Daoy (cell line): Measurements from ENCODE around the gene RRBP1. TPM values are rescaled to one million over a fixed set of nuclear protein-coding genes. Genes with fewer than 3 reads are reported as not detected.

Experiments used
- DNase-seq: peaks from one replicate; pipeline ENCODE4 v3.0.0-alpha.2; 2015; ENCODE audit warnings: low read depth
- total RNA-seq: library from RNA; depleted of rRNA; stranded (reverse); fragments of >200 nt; shearing (Covaris generic); gene quantifications from 2 replicates; pipeline ENCODE4 v1.2.3, GENCODE V29; 2014; rRNA removed

Gene RRBP1
- 93.3 and 116 TPM in 2 replicates for total RNA-seq

GRCh38 chr20:17682103-17682888, at the start of gene RRBP1:
TSS of gene RRBP1 (minus strand) at chr20:17682242. CDS start at chr20:17660507, 21,735 bp downstream.
- DNase-seq: peak; percentile 99

DNA sequence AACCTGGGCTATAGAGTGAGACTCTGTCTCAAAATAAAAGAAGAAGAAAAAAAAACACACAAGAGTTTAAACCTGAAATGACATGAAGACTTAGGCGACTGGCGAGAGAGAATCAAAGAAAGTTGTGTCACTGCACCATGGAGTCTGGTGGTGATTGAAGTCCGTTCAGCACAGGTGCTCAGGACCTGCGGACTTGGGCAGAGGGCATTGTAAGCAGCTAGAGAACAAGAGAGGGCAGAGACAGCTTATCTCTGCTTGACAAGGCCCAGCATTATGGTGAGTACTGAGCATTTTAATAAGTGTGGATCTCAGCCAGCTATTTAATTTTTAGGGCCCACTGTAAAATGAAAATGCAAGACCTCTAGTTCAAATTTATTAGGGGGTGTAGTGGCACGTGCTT, 49.2 kb upstream of the RRBP1 start:
- no peak for DNase-seq

GRCh38 chr20:17730071-17730470, 48.0 kb upstream of the RRBP1 start:
- no peak for DNase-seq

GRCh38 chr20:17728074-17728473, 46.0 kb upstream of the RRBP1 start:
- no peak for DNase-seq

GRCh38 chr20:17727351-17727750, 45.3 kb upstream of the RRBP1 start:
- no peak for DNase-seq

- DNase-seq: no peak
Measured at GRCh38 chr20:17726902-17727301, 44.9 kb upstream of the RRBP1 start.

GRCh38 chr20:17725094-17725835, 43.2 kb upstream of the RRBP1 start:
- DNase-seq: peak; percentile 10

GRCh38 chr20:17723301-17723691, 41.3 kb upstream of the RRBP1 start:
- no peak for DNase-seq

- no peak for DNase-seq
Measured at GRCh38 chr20:17722493-17723300, 40.7 kb upstream of the RRBP1 start.

- no peak for DNase-seq
Measured at GRCh38 chr20:17721802-17722486, 39.9 kb upstream of the RRBP1 start.

- DNase-seq: no peak
Measured at GRCh38 chr20:17720755-17721154, 38.7 kb upstream of the RRBP1 start.

- no peak for DNase-seq
Measured at GRCh38 chr20:17716331-17716730, 34.3 kb upstream of the RRBP1 start.

- DNase-seq: no peak
Measured at GRCh38 chr20:17715075-17715474, 33.0 kb upstream of the RRBP1 start.

- no peak for DNase-seq
Measured at GRCh38 chr20:17714597-17714996, 32.6 kb upstream of the RRBP1 start.

DNA sequence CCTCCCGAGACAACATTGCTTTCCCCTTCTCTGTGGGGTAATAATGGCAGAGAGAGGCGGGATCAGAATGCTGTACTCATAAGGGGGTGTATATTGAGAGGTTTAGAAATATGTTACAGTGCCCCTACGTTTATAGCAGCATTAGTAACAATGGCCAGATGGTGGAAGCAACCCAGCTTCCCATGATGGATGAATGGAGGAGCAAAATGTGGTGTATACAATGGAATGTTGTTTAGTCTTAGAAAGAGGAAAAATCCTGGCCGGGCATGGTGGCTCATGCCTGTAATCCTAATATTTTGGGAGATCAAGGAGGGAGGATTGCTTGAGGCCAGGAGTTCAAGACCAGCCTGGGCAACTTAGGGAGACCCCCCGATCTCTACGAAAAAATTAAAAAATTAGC, 30.7 kb upstream of the RRBP1 start:
- no peak for DNase-seq

DNA sequence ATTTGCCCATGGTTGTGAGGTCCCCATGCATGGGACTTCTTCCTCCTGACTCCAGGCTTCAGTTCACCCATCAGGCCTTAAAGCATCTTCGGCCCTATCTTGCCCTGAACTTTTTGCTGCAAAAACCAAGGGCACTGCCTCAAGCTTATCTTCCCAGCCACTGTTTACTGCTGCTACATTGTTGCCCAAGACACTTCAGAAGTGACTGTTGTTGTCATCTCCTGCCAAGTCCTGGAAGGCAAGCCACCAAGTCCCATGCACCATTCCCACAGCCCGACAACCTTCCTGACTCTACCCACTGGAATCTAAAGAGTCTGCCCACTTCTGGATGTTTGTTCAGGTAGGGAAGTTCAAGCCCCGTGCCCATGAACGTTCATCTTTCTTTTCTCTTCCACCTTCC, 30.2 kb upstream of the RRBP1 start:
- DNase-seq: no peak

DNA sequence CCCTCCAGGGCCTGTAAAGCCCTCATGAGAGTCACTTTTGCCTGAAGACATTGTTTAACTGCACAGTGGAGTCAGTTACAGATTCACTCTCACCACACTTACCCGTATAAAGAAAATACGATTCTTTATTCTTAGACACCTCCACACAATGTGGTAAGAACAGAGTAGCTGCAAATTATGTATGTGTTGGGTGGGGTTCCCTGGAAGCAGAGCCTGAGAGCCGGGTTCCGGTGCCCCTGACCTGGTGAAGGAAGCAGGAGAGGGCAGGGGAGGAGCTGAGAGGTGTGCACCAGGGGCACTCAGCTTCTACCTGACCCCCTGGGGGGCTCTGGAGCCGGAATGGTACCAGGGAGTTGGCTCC, 29.2 kb upstream of the RRBP1 start:
- DNase-seq: no peak

DNA sequence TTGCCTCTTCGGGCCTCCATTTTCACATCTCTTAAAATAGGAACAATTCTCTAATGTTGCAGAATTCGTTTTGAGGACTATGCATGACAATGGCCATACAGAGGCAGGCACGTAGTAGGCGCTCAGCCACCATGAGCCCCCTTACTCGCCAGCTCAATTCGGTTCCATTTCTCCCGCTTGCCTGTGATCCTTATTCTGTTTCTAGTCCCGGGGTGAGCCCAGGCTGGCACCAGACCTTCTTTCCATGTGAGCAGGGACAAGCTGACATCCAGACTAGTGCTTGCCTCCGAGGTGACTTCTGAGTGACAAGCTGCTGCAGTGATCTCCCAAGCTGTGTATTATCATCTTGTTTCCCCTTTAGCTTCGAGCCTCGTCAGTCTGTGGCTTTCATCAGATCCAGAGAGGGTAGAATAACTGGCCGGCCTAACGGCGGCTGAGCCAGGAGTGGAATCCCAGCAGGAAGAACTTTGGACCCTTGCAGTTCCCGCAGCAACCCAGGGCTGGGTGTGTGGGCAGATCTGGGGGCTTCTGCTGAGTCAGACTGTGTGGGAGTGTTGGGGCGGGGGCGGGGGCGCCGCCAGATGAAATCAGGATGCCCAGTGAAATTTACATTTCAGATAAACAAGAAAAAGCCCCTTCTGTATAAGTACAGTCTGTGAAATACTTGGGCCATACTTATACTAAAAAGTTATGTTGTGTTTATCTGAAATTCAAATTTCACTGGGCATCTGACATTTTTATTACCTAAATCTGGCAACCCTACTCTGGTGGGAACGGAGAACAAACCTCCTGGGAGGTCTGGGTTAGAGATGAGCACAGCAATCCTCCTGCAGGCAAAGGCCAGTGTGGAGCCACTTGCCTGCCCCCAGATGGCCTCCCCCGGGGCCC, 28.6 kb upstream of the RRBP1 start:
- DNase-seq: peak; percentile 20

- DNase-seq: no peak
Measured at GRCh38 chr20:17709361-17710293, 27.6 kb upstream of the RRBP1 start.
